Fibroblast of lung (primary cell): ENCODE data around the gene TMEM131.

ENCODE experiments used
- EZH2 ChIP-seq: IDR thresholded peaks from 2 replicates; pipeline ENCODE4 v1.5.1; 2012; ENCODE audit warnings: low read length, control low read depth, mild to moderate bottlenecking; ENCODE audit errors: missing control alignments
- TF ChIP-seq, protein P1 (sequence below), 2 donors: IDR thresholded peaks in 1 of 2; conservative IDR thresholded peaks in 1 of 2; 1 replicate in 1 of 2; 2 replicates in 1 of 2; pipeline ENCODE4 v1.5.1; 2011 to 2012; ENCODE audit warnings: low read length in 2 of 2, control low read depth in 1 of 2, inconsistent platforms in 1 of 2, low read depth in 1 of 2, mild to moderate bottlenecking in 1 of 2

DNA sequence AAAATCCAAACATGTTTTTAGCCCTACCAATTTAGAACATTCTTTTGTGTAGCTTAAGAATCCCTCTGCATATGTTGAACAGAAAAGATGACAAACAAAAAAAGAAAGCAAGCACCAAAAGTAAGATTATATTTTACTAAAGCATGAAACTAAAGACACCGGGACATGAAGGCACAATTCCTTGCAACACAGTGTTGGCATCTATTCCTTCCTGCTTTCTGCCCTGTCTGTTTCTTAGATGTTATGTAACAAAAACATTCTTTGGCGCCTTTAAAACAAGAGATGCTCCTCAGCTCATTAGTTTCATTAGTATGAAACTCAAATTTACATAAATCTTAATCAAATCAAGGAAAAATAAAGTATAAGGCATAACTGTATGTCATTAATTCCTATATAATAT is 106.6 kb downstream of the TMEM131 start:
- TF ChIP-seq, protein P1, sequence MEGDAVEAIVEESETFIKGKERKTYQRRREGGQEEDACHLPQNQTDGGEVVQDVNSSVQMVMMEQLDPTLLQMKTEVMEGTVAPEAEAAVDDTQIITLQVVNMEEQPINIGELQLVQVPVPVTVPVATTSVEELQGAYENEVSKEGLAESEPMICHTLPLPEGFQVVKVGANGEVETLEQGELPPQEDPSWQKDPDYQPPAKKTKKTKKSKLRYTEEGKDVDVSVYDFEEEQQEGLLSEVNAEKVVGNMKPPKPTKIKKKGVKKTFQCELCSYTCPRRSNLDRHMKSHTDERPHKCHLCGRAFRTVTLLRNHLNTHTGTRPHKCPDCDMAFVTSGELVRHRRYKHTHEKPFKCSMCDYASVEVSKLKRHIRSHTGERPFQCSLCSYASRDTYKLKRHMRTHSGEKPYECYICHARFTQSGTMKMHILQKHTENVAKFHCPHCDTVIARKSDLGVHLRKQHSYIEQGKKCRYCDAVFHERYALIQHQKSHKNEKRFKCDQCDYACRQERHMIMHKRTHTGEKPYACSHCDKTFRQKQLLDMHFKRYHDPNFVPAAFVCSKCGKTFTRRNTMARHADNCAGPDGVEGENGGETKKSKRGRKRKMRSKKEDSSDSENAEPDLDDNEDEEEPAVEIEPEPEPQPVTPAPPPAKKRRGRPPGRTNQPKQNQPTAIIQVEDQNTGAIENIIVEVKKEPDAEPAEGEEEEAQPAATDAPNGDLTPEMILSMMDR (conservative IDR thresholded peaks at IDR 0.05 in 1 of 2, IDR thresholded peaks at IDR 0.05 in 1 of 2; ENCODE audit: low read depth in 1 of 2, low read length in 2 of 2), result no peak
- TF ChIP-seq EZH2, result no peak
